HS-5 (cell line): ENCODE measurements around the gene DQX1.
A peak's percentile ranks its signal among the peaks of the same experiment; 100 is the strongest.
"Not testable (repeated sequence)": the region's sequence is repeated elsewhere in the genome, so short reads cannot be mapped to it uniquely, and the experiment has no call there.

Source experiments
- DNase-seq: peaks from one replicate; pipeline ENCODE4 v3.0.0-alpha.2; 2012; ENCODE audit warnings: low read depth

Gene DQX1

DNA sequence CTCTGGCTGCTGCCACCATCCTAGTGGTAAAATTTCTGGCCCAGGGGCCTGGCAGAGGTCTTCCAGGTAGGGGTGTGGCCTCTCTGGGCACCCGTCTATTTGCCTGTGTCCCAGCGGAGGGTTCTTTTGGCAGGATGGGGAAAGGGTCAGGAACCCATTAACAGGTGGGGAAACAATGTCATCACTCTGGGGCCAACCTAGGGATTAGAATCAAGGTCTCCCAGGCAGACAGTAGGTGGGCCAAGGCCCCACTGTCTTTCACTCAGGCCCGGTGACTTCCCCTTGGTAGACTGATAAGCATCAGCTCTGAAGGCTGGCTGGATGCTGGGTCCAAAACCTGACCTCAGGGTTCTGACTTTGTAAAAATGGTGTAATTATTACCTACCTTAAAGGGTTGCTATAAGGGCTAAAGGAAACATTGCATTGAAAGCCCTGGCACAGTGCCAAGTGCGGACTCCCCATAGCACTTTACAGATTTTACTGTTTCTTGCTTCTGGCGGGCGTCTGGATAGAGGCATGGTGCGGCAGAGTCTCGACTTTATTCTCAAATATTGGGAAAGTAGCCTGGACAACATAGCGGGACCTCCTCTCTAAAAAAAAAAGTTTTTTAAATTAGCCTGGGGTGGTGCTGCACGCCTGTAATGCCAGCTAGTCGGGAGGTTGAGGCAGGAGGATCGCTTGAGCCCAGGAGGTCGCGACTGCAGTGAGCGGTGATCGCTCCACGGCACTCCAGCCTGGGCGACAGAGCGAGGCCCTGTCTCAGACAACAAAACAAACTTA lies 28.8 kb downstream of the DQX1 start:
- DNase-seq, result no peak

DNA sequence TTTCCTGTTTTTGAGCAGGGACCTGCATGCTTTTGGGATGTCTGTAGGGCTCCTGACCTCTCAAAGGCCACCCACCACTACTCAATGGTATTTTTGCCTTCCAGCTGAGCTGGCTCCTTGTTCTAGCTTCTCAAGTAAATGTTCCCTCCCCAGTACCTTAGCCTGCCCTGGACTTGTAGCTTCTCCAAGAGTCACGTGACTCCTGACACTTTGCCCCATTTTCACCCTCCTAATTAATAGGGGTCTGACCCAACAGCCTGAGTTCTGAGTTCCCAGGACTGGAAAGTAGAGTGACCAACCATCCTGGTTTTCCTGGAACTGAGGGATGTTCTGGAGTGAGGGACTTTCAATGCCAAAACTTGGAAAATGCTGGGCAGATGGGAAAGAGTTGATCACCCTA lies 30.6 kb downstream of the DQX1 start:
- DNase-seq, result no peak

DNA sequence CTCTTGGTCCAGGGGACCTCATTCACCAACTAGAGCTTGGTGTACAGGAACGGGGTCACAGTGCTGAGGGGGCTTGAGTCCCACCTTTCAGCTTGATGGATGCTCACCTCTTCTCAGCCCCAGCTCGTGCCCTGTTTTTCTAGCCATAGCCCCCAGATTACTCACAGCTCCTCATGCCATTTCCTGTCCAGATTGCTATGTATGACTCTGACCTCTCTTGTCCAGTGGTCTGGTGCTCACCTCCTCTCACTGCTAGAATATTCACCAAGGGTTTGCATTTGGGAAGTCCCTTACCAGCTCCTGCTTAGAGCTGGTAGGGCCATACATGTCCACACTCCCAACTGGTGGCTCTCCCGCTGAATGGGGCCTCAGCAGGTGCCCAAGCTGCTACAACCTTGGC lies 32.5 kb downstream of the DQX1 start:
- DNase-seq, result no peak

DNA sequence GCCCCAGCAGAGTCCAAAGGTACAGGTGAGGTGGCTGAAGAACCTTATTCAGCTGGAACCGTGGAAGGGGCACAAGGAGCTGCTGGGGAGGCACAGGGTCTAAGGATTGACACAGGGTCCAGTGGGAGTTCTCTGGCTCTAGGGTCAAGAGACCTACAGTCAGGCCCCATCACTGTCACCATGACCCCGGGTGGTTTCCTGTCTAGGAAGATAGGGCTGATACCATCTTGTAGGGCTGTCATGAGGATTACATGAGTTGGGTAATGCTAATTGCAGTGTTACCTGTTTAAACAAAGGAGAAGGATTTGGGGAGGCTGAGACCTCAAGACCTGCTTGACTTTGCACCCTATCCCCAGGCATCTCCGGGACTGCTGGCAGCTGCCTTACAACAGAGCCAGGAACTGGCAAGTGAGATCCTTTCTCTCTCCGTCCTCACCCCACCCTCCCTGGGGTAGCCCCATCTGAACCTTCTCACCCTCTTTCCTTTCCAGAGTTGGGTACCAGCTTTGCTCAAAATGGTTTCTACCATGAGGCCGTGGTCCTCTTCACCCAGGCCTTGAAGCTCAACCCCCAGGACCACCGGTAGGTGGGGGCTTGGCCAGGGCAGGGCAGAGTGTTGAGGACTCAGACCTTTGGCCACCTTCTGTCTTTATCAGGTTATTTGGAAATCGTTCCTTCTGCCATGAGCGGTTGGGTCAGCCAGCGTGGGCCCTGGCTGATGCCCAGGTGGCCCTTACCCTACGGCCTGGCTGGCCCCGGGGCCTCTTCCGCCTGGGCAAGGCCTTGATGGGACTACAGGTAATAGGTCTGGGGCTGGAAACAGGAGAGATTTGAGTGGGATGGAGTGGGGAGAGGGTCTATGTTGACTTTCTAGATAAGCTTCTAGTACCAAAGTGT lies 34.1 kb downstream of the DQX1 start:
- DNase-seq, result no peak

DNA sequence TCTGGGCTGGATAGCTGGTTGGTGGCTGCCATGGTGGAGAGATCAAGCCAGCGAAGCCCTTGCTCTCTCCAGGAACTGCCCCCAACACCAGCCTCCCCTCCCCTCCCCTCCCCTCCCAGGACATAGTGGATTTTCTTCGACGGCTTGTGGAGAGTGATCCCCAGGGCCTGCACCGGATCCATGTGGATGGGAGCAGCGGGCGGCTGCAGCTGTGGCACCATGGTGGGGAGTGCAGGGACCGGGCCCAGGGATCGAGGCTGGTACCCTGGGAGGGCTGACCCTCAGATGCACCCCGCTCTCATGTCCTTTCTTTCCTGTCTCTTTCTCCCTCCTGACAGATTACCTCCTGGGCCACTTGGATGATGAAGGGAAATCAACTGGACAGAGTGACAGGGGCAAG lies 36.1 kb downstream of the DQX1 start:
- no peak for DNase-seq

DNA sequence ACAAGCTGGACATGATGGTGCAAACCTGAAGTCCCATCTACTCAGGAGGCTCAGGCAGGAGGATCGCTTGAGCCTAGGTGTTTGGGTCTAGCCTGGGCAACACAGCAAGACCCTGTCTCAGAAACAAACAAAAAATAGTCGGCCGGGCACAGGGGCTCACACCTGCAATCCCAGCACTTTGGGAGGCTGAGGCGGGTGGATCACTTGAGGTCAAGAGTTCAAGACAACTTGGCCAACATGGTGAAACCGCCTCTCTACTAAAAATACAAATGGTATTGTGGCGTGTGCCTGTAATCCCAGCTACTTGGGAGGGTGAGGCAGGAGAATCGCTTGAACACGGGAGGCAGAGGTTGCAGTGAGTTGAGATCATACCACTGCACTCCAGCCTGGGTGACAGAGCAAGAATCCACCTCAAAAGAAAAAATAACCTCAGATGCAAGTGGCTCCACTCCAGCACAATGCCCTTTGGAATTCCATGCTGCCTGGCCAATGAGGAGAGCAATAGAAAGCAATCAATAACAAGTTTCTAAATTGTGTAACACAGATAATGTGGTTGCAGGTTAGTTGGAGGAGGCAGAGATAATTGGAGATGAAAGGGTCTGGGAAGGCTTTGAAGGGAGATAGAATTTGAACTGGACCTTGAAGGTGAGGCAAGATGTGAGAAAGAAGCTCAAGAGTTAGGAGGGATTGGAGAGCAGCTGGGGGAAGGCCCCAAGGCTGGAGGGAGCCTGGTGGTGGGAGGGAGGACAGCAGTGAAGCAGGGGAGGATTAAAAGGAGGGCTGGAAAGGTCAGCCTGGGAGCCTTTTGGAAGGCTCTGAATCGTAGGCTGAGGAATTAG lies 37.2 kb downstream of the DQX1 start:
- no peak for DNase-seq

DNA sequence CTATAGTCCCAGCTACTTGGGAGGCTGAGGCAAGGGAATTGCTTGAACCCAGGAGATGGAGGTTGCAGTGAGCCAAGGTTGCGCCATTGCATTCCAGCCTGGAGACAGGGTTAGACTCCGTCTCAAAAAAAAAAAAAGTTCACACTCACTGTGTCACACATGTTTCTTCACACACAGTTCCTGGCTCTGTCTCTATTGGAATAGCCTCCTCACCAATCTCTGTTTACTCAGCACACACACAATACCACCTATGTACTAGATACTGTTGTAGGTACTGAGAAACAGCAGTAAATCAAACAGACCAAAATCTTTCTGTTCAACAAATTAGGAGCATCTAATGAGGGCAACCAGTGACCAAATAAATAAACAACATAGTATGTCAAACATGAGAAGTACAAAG lies 39.9 kb downstream of the DQX1 start:
- DNase-seq, result no peak

DNA sequence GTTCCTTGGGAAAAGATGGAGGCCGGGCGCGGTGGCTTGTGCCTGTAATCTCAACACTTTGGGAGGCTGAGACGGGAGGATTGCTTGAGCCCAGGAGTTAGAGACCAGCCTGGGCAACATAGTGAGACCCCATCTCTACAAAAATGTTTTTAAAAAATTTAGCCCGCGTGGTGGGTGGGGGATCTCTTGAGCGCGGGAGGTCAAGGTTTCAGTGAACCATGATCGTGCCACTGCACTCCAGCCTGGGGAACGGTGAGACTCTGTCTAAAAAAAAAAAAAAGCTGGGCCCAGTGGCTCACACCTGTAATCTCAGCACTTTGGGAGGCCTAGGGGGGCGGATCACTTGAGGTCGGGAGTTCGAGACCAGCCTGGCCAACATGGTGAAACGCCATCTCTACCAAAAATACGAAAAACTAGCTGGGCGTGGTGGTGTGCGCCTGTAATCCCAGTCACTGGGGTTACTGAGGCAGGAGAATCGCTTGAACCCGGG lies 42.3 kb downstream of the DQX1 start:
- DNase-seq, result not testable (repeated sequence)

DNA sequence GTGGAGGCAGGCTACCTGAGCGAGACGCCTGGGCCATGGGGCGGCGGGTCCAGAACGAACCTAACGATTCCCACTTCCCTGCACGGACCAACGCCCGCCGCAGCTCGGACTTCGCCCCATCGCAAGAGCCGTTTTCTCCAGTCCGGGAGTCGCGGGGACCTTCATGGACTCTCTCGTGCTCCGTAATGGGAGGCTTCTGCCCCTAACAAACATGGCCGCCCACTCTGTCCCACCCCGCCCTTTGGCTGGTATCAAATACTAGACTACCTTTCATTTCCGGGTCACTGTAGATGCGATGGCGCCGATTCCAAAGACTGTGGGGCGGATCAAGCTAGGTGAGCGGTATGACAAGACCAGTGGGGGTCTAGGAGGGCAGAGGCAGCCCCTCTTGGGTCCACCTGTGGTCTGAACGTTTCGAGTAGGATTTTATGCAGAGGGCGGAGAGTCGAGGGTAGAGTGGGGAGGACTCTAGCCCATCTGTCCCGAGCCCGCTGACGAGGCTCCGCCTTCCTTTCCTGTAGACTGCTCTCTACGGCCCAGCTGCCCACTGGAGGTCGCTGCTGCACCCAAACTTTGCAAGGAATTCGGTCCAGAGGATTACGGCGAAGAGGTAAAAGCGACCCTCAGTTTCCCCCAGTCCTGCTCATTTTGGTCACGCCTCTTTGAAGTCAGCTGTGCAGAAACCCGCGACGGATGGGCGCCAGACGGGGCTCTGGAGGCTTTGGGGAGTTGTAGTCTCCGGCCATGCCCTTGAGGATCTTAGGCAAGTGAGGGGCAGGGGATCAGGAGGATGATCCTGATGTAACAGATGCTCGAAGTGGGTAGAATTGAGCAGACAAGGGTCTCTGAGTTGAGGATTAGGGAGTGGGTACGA lies 43.0 kb downstream of the DQX1 start, which contains the start of the genes CCDC142 and TTC31:
Gene CCDC142 (minus strand): TSS at position 198 of the 874 bp plus-strand sequence. CDS start 161 bp downstream, at position 37.
Gene TTC31 (plus strand): TSS at position 281 of the 874 bp plus-strand sequence. CDS start 15 bp downstream, at position 296.
- DNase-seq, result peak; percentile 88

DNA sequence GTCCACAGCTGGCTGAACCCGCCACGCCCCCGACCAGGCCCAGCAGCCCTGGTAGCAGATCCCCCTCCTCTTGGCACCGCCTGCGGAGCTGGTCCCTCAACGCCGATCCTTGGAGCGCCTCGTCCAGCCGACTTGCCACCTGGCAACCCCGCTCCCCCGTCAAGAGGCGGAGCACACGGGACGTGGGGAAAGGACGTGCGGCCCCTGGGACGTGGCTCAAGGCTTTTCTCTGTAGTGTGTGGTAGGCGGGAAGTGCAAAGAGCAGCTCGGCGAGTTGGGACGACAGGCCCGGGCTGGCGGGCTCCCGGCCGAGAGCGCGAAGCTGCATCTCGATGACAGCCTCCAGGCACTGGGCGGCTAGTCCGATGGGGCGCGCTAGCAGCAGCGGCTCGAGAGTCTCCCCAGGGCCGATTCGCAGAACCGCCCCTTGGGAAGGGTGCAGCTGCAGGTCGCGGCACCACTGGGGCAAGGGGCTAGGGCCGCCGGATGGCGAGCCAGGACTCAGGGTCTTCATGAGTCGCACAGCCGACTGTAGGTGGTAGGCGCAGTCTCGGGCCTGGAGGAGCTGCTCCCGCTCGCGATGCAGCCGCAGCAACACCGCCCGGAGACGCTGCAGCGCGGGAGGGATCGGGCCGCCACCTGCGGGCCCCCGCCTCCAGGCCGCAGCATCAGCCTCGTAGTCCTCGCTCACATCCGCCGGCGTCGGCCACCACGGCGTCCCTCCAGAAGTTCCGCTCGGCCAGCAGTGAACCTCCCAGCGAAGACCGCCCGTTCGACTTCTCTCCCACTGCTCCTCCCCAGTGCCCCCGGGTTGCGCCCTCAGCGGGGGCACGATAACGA lies 43.9 kb downstream of the DQX1 start:
- DNase-seq, result no peak

DNA sequence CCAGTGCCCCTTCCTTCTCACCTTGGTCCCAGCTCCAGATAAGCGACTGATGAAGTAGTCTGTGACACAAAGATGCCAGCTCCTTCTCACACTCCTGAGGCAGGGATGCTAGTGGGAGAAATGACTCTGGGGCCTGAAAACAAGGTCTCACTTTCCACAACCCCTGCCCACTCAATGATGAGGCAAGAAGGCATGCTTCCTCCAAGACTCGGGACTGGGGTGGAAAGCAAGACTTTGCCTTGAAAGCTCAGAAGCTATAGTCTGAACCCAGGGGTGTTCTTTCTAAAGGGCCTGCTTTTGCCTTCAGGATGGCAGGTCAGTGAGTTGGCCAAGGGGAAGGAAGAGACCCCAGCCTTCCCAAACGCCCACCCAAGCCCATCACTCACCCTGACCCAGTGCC lies 44.6 kb downstream of the DQX1 start:
- DNase-seq, result no peak

DNA sequence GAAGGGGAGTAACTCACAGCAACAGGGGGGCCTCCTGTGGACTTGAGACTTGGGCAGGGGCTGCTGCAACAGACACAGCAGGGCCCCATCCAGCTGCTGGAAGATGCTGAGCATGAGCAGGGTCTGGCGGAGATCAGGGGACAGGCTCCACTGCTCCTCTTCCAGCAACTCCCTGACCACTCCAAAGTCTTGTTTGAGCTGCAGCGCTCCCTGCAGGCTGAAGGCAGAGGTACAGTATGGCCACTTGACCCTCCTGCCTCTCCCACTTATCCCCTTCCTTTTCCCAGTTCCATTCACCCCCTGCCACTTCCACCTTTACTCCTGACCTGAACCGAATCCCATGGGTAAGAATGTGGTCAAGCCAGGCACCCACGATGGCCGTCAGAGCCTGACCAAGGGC lies 51.1 kb downstream of the DQX1 start:
- DNase-seq, result no peak

DNA sequence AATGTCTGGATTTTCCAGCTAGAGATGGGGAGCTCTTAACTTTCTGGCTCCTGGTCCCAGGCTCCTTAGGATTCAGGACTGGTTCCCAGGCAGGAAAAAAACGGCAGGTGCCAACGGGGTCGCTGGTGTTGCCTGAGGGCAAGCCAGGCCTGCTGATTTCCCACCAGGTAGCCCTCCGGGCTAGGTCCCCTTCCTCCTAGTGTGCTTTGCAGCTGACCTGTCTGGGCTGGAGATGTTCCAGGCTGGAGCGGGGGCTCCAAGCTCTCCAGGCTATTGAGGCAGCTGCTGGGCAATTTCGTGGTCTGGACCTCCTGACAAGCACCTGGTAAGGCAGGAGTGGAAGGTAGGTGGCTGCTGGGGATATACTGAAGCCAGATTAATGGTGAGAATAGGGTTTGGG lies 51.5 kb downstream of the DQX1 start:
- DNase-seq, result no peak

DNA sequence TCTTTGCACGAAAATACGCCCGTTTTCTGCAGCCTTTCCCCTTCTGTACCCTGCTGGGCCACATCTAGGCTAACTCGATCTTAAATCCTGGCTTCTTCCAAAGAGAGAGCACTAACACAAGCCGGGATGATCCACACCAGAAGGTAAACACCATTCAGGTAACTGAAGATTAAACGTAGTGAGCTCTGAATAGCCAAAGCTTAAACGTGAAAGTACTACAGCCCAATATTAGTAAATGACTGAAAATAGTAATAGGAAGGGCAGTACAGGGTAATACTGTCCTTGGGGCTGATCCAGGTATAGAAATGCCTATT lies 53.1 kb downstream of the DQX1 start:
- DNase-seq, result no peak

DNA sequence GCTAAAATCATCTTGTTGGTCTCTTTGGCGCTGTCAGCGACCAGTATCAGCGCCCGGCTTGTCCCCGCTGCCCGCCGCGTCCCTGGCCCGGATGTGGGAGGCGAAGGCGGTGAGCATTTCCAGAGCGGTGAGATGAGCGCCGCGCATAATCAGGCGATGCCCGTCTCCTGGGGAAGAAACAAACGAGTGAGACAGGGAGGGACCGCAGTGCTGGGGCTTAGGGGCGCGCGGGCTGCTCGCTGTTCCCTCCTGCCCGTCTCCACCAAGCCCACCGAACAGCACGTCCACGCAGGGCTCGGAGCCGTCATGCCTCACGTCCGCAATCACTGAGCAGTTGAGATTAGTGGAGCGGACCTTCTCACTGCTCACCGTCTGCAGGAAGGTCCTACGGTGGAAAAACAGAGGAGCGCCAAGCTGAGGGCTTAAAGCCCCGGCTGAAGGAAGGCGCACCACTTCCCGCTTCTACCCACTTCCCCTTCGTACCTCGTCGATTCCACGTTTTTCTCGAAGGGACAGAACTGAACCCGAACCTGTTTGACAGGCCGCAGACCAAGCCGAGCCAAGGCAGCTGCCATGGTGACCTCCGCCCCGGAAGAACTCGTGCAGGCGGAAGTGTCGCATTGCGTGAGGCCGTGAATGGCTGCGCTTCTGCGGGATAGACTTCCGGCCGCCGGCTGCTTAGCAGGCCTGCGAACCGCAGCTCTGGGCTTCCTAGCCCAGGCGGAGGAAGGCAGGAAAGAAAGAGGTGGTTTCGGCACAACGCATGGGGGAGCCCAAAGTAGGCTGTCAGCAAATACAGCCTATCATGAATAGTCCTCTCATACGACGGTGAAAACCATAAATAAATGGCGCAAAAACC lies 53.7 kb downstream of the DQX1 start, which contains the start of gene MRPL53:
Gene MRPL53 (minus strand): TSS at position 595 of the 859 bp plus-strand sequence. CDS start 20 bp downstream, at position 575.
- no peak for DNase-seq

DNA sequence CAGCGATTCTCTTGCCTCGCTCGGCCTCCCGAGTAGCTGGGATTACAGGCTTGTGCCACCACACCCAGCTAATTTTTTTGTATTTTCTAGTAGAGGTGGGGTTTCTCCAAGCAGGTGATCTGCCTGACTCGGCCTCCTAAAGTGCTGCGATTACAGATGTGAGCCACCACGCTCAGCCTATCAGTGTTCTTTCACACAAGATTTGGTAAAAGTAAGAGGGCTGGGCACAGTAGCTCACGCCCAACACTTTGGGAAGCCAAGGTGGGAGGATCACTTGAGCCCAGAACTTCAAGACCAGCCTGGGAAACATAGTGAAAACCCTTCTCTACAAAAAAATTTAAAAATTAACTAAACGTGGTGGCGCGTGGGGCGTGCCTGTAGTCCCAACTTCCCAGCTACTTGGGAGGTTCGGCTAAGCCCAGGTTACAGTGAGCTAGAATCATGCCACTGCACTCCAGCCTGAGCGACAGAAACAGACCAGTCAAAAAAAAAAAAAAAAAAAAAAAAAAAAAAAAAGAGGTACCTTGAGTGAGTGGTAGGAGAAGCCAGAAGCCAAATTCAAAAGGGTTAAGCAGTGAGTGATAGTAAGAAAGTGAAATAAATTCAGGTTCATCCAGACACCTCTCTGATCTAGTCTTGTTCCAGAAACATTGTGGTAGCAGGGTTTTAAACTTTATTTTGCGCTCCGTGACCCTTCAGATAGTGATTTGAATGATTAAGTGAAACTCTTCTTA lies 54.5 kb downstream of the DQX1 start:
- no peak for DNase-seq

DNA sequence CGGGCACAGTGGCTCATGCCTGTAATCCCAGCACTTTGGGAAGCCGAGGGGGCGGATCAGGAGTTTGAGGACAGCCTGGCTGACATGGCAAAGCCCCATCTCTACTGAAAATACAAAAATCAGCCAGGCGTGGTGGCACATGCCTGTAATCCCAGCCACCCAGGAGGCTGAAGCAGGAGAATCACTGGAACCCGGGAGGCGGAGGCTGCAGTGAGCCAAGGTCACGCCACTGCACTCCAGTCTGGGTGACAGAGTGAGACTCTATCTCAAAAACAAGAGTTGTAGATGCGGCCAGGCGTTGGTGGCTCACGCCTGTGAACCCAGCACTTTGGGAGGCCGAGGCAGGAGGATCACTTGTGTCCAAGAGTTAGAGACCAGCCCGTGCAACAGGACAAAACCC lies 55.3 kb downstream of the DQX1 start:
- DNase-seq, result not testable (repeated sequence)
